GM19455 (cell line): Measurements from ENCODE around the gene PRPF31.
A peak's percentile ranks its signal among the peaks of the same experiment; 100 is the strongest.

Experiments used
- ATAC-seq: cut with Tn5 transposase; IDR thresholded peaks from one replicate; pipeline ENCODE4 v1.9.1; 2021; ENCODE audit not compliant: unreplicated experiment

Gene PRPF31

DNA sequence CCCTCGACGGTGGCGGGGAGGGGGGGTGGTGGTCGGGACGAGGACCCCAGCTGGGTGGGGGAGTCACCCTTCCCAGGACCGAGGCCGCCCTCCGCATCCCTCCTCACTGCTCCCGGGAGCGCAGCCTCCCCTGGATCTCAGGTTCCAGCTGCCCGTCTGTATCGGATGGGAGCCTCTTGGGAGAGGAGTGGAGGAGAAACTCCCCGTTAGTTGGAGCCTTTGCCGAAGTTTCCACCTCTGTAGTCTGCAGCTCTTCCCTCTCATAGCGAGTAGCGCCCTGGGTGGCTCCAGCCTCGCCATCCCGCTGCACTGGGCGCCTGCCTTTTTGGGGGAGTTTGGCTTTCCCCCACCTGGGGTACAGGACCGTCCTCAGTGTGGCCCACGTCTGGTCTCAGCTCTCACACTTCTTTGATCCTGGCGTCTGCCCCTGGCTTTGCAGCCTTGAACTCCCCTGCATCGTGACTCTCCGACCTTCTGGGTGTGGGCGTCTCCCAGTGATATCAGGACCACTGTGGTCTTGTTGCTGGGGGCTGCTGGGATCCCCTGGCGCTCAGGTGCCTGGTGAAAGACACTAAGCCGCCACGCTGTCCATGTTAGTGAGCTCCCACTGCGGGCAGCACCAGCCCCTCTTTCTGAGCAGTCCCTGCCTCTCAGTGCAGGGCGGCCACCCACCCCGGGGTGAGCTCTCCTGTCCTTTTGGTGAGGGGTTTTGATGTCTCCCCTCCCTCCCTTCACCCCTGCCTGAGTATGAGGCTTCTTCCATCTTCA, 23.1 kb downstream of the PRPF31 start:
- ATAC-seq = no peak

DNA sequence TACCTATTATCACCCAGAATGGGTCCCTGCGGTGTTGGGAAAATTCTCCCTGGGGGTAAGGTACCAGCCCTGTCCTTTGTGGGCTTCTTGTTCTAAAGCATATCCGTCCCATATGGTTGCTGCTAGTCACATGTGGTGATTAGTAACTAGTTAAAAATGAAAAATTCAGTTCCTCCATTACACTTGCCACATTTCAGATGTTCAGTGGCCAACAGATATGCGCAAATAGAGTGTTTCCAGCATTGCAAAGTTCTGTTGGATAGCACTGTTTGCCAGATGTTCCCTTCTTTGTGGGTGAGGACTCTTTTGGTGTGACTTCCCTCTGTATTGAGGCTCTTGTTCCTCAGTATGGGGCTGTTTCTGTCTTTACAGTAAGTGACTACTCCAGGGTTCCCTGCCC, 25.8 kb downstream of the PRPF31 start:
- ATAC-seq = no peak

DNA sequence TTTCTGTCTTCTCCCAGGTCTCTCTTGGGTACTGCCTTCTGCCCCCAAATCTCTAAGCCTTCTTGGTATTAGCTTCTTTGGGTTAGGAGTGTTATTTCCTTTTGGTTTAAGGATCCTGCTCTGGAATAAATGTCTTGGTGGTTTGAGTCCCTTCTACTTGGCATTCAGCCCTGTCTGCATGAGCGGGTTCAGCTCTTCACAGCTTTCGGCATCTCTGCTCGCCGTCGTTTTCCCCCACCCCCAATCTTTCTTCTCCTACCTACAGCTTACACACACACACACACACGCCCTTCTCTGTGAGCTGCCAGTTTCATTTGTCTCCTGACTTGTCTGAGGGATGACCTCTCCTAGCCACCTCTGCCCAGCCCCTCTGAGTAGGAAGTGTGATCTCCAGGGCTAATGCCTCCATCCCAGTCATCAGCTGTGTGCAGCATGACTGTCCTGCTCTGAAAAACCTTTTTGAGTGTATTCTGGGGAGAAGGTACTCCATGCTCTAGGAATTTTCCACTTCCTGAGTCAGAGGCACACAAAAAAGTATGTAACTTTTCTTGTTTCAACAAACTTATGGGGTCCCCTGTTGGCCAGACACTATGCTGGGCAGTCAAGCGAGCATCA, 26.7 kb downstream of the PRPF31 start:
- ATAC-seq = no peak

DNA sequence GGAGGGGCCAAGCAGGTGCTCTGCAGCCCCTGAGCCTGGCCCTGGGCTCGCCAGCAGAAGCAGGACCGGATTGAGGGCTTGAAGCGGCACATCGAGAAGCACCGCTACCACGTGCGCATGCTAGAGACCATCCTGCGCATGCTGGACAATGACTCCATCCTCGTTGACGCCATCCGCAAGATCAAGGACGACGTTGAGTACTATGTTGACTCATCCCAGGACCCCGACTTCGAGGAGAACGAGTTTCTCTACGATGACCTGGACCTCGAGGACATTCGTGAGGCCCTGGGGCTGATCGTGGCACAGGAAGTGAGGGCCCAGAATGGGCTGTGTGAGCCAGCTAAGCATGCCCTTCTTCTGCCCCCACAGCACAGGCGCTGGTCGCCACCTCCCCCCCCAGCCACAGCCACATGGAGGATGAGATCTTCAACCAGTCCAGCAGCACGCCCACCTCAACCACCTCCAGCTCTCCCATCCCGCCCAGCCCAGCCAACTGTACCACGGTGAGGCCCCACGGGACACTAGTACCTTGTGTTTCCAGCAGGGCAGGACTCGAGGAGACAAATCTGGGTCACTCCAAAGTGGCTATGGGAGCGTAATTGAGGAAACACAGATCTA, 30.1 kb downstream of the PRPF31 start:
- no peak for ATAC-seq

DNA sequence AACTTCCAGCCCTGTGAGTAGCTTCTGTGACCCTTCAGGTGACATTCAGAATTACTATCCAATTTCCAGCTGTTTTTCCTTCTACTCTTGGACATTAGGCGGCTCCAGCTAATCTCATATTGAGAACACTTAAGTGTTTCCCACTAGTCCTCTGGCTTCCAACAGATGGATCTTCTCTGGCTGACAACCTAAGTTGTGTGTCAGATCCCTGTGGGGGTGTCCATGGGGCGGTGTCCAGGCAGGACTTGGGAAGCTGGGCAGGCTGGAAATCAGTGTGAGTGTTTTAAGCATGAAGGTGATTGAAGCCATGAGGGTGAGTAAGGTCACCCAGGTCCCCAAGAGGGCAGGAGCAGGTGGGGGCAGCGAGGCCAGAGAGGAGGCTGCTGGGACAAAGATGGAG, 32.1 kb downstream of the PRPF31 start:
- ATAC-seq = no peak

DNA sequence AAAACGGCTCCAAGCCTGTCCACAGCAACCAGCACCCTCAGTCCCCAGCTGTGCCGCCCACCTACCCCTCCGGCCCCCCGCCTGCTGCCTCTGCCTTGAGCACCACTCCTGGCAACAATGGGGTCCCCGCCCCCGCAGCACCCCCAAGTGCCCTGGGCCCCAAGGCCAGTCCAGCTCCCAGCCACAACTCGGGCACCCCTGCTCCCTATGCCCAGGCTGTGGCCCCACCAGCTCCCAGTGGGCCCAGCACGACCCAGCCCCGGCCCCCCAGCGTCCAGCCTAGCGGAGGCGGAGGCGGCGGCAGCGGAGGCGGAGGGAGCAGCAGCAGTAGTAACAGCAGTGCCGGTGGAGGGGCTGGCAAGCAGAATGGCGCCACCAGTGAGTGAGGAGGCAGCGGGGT, 32.6 kb downstream of the PRPF31 start:
- ATAC-seq = no peak

DNA sequence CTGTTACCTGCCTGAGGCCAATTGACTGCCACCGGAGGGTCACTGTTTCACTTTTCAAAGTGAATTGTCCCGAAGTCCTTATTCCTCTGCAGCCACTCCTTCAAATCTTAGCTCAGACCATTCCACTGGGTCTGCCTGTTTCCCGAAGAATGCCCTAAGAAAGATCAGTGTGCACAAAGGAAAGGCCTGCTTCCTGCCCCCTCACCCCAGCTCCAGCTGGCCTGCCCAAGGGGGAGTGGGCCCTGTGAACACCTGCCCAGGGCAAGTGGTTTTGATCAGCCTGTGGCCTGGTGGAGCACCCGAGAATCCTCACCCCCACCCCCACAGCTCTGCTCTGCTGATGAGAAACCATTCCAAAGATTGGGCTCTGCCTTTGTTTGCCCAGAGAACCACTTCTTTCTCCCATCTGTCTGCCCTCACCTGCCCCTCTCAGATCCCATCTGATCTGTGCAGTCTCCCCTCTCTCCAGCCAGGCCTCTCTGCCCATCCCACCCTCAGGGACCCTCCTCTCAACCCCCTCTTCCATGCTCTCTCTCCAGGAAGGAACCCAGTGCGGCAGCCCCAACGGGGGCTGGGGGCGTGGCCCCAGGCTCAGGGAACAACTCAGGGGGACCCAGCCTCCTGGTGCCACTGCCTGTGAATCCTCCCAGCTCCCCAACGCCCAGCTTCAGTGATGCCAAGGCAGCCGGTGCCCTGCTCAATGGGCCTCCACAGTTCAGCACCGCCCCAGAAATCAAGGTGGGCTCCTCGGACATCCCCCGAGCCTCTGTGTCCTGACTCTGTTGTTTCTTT, 33.7 kb downstream of the PRPF31 start:
- ATAC-seq = no peak

DNA sequence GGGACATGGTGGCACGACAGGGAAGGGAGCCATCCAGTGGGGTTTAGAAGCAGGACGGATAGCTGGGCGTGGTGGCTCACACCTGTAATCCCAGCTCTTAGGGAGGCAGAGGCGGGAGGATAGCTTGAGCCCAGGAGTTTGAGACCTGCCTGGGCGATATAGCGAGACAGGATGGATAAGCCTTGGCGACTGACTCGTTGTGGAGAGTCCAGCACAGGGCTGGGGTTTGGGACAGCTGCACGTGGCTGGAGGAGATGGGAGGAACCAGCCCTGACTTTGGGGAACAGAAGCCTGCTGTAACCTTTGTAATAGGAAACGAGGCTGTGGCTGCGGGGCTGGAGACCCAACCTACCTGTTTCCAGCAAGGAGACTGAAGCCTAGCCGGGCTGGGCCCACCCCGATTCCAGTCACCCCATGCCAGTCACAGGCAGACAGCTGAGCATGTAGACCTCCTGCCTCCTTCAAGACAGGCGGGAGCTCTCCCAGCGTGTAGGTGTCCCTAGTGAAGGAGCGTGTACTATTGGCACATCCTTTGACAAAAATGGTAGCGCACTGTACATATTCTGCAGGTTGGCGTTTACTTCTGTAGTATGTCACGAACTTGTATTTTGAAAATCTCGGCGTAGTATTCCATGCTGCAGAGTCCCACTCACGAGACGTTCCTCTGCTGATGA, 35.9 kb downstream of the PRPF31 start:
- no peak for ATAC-seq

DNA sequence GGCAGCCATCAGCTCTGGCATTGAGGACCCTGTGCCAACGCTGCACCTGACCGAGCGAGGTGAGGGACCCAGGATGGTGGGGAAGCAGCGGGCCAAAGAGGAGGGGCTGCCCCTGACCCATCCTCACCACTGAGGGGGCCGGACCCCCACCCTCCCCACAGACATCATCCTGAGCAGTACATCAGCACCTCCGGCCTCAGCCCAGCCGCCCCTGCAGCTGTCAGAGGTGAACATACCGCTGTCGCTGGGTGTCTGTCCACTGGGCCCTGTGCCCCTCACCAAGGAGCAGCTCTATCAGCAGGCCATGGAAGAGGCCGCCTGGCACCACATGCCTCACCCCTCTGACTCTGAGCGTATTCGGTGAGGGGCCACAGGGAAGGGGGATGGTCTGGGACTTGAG, 36.7 kb downstream of the PRPF31 start:
- ATAC-seq = no peak

DNA sequence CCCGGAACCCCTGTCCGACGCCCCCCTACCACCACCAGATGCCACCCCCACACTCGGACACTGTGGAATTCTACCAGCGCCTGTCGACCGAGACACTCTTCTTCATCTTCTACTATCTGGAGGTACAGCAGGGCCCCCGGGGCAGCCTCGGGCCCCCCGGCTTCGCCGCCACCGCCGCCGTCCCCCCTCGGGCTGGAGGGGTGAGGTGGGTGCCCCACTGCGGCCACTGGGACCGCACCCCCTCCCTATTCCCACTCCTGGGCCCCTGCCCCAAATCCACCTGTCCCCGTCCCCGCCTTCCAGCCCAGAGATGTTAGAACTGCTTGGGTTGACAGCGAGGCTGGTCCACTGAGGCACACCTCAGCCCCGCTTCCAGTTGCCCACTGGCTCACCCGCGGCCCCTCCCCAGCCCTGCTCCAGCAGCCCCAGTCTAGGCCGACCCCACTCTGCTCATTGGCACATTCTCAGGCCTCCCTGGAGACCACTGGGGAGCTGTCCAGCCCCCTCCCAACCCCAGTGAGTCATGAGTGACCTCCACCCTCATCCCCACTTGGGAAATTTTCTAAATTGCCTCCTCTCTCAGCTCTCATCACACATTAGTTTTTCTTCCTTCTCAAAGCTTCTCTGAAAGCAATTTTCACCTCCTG, 37.4 kb downstream of the PRPF31 start:
- ATAC-seq = no peak

DNA sequence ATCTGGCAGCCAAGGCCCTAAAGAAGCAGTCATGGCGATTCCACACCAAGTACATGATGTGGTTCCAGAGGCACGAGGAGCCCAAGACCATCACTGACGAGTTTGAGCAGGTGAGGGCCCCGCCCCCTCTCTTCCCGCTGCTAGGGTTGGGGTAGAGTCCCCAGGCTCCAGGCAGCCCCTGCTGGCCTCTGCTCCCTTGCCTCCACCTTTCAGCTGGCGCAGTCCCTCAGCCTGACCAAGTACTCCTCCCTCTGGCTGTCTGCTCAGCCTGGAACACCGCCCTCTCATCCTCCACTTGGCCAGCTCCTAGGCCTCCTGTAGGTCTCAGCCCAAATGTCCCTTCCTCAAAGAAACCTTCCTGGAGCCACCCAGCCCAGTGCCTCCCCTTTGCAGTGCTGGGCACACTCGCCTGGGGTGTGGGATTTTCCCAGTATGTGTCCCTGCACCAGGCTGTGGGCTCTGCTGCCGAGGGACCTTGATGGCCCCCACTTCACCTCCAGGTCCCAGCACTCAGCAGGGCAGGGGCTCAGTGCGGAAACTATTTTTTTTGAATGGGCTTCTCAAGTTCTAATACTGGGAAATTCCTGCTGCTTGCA, 38.3 kb downstream of the PRPF31 start:
- ATAC-seq = no peak

DNA sequence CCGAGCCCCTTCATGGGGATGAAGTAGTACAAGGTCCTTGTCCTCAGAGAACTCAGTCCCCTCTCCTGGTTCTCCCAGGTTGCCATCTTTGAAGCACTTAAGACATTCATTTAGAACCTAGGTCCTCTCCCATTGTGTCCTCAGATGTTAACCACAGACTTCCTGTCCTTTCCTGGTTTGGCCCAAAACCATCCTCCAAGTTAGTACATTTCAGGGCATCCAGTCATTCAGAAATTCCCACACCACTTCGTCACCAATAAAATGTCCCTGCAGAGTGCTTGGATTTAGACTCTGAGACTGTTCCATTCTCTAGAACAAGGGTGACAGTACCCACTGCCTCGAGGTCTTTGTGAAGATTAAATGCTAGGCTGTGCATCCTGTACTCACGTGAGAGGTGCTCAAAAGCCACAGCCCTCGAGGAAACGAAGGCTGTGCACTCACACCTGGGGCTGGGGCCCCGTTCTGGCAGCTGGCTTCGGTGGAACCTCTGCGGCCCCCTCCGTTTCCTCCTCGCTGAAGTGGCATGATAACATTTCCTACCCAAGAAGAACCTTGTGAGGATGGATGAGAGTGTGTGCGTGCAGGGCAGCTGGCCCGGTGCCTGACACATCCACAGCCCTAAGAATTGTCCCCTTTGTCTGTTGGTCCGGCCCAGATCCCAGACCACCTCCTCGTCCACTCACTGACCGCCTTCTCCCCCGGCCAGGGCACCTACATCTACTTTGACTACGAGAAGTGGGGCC, 39.2 kb downstream of the PRPF31 start:
- ATAC-seq = no peak

DNA sequence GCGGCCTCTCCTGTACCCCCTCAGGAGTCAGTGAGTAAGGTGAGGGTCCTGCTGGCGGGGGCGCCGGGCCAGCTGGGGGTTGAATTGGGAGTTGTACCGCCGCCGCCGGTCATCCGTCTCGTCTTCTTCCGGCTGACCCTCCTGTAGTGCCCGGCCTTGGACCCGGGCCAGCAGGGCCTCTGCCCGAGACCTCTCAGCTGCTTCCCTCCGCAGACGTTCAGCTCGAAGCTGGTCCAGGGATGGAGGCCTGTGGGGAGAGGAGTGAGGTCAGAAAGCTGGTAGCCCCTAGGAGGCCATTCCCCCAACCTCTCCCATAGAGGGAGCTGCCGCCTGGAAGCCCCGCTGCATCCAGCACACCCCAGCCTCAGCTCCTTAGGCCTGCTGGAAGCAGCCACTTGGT, 40.1 kb downstream of the PRPF31 start:
- no peak for ATAC-seq

DNA sequence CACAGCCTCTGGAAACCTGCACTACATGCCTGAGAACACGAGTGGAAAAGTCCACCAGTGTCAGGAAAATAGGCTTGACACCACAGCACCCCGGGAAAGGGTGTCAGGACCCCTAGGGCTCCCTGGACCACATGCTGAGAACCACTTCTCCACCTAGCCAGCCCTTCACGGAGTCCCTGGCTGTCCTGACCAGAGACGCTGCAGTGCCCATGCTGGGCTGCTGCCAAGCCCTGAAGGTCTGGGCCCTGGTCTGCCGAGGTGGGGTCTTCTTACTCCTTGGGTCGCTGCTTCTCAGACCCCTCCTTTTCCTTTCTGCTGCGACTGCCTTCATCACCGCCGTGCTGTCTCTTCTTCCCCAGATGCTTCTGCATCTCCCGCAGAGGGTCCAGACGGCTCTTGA, 40.9 kb downstream of the PRPF31 start:
- ATAC-seq = no peak

DNA sequence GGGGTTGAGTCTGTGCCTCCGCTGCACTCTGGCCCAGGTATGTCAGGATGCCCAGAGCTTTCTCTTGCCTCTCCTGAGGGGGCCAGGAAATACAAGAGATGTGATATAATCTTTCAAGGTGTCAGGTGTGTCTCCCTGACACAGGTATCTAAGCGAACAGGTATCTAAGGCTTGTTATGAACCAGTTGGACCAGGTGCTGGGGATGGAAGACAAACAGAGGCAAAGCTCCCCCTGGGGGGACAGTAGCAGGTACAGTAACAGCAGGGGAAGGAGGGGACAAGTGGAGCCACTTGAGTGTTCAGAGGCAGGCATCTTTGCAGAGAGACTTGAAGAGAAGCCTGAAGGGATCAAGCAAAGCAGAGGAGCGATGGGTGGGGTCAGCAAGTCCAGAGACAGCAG, 41.4 kb downstream of the PRPF31 start:
- ATAC-seq = no peak

DNA sequence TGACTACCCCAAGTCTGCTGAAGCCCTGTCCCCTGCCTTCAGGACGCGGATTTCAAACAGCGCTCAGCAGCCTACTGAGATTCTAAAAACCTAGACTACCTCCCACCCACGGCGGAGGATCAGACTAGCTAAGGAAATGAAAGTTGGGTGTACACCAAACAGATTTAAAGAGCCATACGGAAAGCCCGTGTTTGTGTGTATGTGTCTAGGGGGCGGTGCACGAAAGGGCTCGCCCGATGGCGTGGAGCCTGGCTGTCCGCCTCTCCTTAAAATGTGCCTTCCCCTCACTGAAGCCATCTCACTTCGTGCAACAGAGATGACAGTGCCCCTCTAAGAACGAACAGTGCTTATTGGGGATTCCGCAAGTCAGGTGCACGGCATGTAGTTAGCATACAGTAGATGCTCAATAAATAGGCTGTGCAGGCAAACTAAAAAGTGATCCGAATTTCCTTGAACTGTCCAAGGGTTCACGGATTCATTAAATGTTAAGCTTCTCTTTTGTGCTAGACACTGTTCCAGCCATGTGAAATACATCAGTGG, 43.3 kb downstream of the PRPF31 start:
- ATAC-seq = no peak

DNA sequence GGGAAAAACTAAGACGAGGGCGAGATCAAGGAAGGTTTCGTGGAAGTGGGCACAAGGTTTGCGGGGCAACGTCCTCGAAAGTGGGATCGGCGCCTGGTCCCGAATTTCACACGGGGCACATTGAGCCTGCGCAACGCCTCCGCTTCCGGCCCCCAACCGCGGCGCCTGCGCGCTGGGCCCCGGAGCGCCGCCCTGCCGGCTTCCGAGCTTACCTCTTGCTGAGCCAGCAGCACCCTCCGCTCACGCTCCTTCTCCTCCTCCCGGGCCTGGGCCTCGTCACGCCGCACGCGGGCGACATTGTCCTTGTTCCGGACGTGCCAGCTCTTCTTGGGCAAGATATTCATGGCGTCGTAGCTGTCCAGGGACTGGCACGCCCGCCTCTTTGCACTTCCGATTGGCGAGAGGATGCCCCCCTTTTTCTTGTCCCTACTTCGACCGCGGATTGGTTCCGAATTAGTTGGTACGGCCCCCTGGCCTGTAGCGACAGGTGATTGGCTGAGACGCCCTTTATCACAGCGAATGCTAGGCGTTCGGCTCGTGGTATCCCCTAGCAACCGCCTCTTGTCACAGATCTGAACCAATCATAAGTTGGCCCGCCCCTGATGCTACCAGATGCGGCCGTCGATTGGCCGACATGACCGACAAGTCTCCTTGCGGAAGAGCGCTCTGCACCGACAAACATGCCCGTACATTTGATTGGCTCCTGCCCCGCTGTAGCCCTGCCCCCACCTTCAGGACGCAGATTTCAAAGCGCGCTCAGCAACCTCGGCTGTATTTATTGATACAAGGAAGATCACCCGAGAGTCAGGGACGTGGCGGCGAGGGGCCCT, 44.0 kb downstream of the PRPF31 start, which contains the start of gene LENG1:
Gene LENG1, minus strand, starts transcription at position 370 of the 830 bp plus-strand sequence. Its CDS starts 26 bp downstream, at position 344.
- ATAC-seq = peak; percentile 89

DNA sequence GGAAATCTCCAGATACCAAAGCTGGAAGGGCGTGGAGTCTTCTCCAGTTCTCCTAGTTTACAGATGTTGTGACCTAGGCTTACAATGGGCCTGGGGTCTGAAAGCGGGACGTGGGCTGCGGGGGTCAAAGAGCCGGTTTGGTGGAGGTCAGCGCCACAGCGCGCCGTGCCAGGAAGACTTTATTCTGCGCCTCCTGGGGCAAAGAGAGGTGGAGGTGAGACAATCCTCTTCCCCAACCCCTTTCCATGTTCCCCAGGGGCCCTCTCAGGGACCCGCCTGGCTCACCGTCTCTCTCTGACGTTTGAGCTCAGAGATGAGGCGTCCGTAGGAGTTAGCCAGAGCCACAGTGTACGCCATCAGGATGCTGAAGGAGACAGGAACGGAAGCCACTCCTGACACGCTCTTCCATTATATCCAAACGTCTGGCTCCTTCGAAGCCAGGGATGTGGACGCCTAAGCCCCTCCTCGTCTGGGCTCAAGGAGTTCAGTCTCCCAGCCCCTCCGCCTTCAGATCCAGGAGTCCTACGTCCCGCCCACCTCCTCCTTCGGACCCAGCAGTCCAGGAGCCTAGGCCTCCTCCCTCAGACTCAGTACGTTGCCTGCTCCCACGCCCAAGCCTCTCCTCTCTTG, 44.7 kb downstream of the PRPF31 start:
- ATAC-seq = peak; percentile 2
